HEK293 (cell line): ENCODE data around the gene CADPS2.

Experiments
- CTCF ChIP-seq: fragments of 450-650 bp; formaldehyde crosslinking; IDR thresholded peaks from 2 replicates; pipeline ENCODE4 v1.5.1; 2016; ENCODE audit warnings: missing biosample characterization, missing genetic modification characterization
- ELK4 ChIP-seq: IDR thresholded peaks from 2 replicates; pipeline ENCODE4 v1.6.1; 2011; ENCODE audit warnings: mild to moderate bottlenecking, low read depth, low read length, borderline replicate concordance
- GLI4 ChIP-seq: fragments of 450-650 bp; formaldehyde crosslinking; IDR thresholded peaks from 2 replicates; pipeline ENCODE4 v1.5.1; 2016; ENCODE audit warnings: missing biosample characterization, missing genetic modification characterization
- GLIS2 ChIP-seq: fragments of 450-650 bp; formaldehyde crosslinking; IDR thresholded peaks from 2 replicates; pipeline ENCODE4 v1.5.1; 2016; ENCODE audit warnings: missing biosample characterization, missing genetic modification characterization
- PRDM4 ChIP-seq: fragments of 450-650 bp; formaldehyde crosslinking; IDR thresholded peaks from 2 replicates; pipeline ENCODE4 v1.5.1; 2017; ENCODE audit warnings: missing biosample characterization, missing genetic modification characterization
- ZBTB7A ChIP-seq: fragments of 450-650 bp; formaldehyde crosslinking; IDR thresholded peaks from 2 replicates; pipeline ENCODE4 v1.5.1; 2016; ENCODE audit warnings: low read depth, missing biosample characterization, missing genetic modification characterization
- ZSCAN30 ChIP-seq: fragments of 450-650 bp; IDR thresholded peaks from 2 replicates; pipeline ENCODE4 v1.5.1; 2018; ENCODE audit warnings: missing biosample characterization, mild to moderate bottlenecking, missing genetic modification characterization, moderate library complexity

GRCh38 chr7:122337011-122337410 lies 549.2 kb downstream of the CADPS2 start:
- TF ChIP-seq ZBTB7A (tag by site-specific recombination) (no peak), CTCF (no peak), PRDM4 (tag by site-specific recombination) (no peak), GLIS2 (tag by site-specific recombination) (no peak), ELK4 (no peak), GLI4 (tag by site-specific recombination) (no peak), ZSCAN30 (no peak)
